HepG2 (cell line): ENCODE measurements around the gene TBX3. TPM values are rescaled to one million over a fixed set of nuclear protein-coding genes. Genes with fewer than 3 reads are reported as not detected.

Experiments
- BHLHE40 ChIP-seq: IDR thresholded peaks from 2 replicates; pipeline ENCODE4 v1.6.1; 2011; ENCODE audit warnings: low read length, improper control_type of control experiment
- EP300 ChIP-seq, 3 experiments: sonication (generic) in 1 of 3; formaldehyde crosslinking in 1 of 3; IDR thresholded peaks; 2 replicates each; pipeline versions ENCODE4 v1.5.1 to v1.6.1; 2011 to 2020; ENCODE audit warnings: low read depth in 2 of 3, low read length in 2 of 3, borderline replicate concordance in 1 of 3, improper control_type of control experiment in 1 of 3, mild to moderate bottlenecking in 1 of 3, missing genetic modification reagents in 1 of 3, moderate library complexity in 1 of 3
- ERF ChIP-seq: IDR thresholded peaks from 2 replicates; pipeline ENCODE4 v1.6.1; 2018; ENCODE audit warnings: missing biosample characterization, missing genetic modification reagents
- GATA4 ChIP-seq: sonication (generic); IDR thresholded peaks from 2 replicates; pipeline ENCODE4 v1.6.1; 2016; ENCODE audit warnings: antibody characterized with exemption, low read depth, borderline replicate concordance
- GATAD2A ChIP-seq: IDR thresholded peaks from 2 replicates; pipeline ENCODE4 v1.6.1; 2016
- HDAC1 ChIP-seq: sonication (generic); formaldehyde crosslinking; IDR thresholded peaks from 2 replicates; pipeline ENCODE4 v1.5.1; 2020; ENCODE audit warnings: mild to moderate bottlenecking, missing genetic modification reagents
- HES4 ChIP-seq: sonication (generic); formaldehyde crosslinking; IDR thresholded peaks from 2 replicates; pipeline ENCODE4 v1.9.0; 2021; ENCODE audit warnings: mild to moderate bottlenecking, missing genetic modification reagents, borderline replicate concordance
- HNF1A ChIP-seq, 2 experiments: sonication (generic) in 1 of 2; formaldehyde crosslinking in 1 of 2; IDR thresholded peaks; 2 replicates each; pipeline versions ENCODE4 v1.4.0 to v1.6.1; 2016 to 2020; ENCODE audit warnings: borderline replicate concordance in 1 of 2, low read depth in 1 of 2, mild to moderate bottlenecking in 1 of 2, missing genetic modification reagents in 1 of 2
- JUNB ChIP-seq: sonication (generic); formaldehyde crosslinking; IDR thresholded peaks from 2 replicates; pipeline ENCODE4 v1.8.0; 2022; ENCODE audit warnings: missing genetic modification reagents, mild to moderate bottlenecking, borderline replicate concordance
- KDM3A ChIP-seq: IDR thresholded peaks from 2 replicates; pipeline ENCODE4 v1.6.1; 2018; ENCODE audit warnings: low read depth, missing compliant biosample characterization
- NR2F6 ChIP-seq, 2 experiments: IDR thresholded peaks; 2 replicates each; pipeline ENCODE4 v1.6.1; 2016; ENCODE audit warnings: antibody characterized with exemption in 1 of 2, mild to moderate bottlenecking in 1 of 2
- NR3C1 ChIP-seq: sonication (generic); formaldehyde crosslinking; IDR thresholded peaks from 2 replicates; pipeline ENCODE4 v1.4.0; 2020; ENCODE audit warnings: missing genetic modification reagents
- POGK ChIP-seq: sonication (generic); formaldehyde crosslinking; conservative IDR thresholded peaks from 2 replicates; pipeline ENCODE4 v1.8.0; 2022; ENCODE audit warnings: mild to moderate bottlenecking, moderate library complexity, missing genetic modification reagents
- POLR2G ChIP-seq: fragments of 200-400 bp; formaldehyde crosslinking; IDR thresholded peaks from 2 replicates; pipeline ENCODE4 v1.6.1; 2018; ENCODE audit warnings: mild to moderate bottlenecking, low read depth, low read length, moderate library complexity
- RNF219 ChIP-seq: sonication (generic); formaldehyde crosslinking; IDR thresholded peaks from 2 replicates; pipeline ENCODE4 v1.5.0; 2020; ENCODE audit warnings: mild to moderate bottlenecking, missing genetic modification reagents
- SAFB2 ChIP-seq: sonication (generic); formaldehyde crosslinking; IDR thresholded peaks from 2 replicates; pipeline ENCODE4 v1.5.1; 2020; ENCODE audit warnings: missing genetic modification reagents, low read depth, mild to moderate bottlenecking, borderline replicate concordance
- polyA plus RNA-seq, 8 experiments: library from polyadenylated mRNA; depleted of rRNA in 3 of 8; stranded (reverse) in 7 of 8; unstranded in 1 of 8; fragments of >200 nt; fragmentation: Illumina TruSeq in 4 of 8; extraction: Trizol in 4 of 8; gene quantifications; 2 replicates each; pipeline versions ENCODE4 v1.2.1 to v1.2.3, GENCODE V29; 2011 to 2016; ENCODE audit warnings: low read depth in 4 of 8, missing spikeins in 1 of 8, mixed read lengths in 1 of 8; ENCODE audit not compliant: insufficient read depth in 1 of 8
- total RNA-seq, 5 experiments: library from RNA; depleted of rRNA; stranded (reverse); fragments of >200 nt; fragmentation: Illumina TruSeq; extraction: Trizol; gene quantifications; 2 replicates each; pipeline ENCODE4 v1.2.3, GENCODE V29; 2016; ENCODE audit warnings: low read depth in 1 of 5

The TBX3 gene
- total and polyA plus RNA-seq, 2 of the 13 experiments (the other 11 are each of a cell fraction or from before 2014, with no cell fraction given) = 27.1 to 42.4 TPM

GRCh38 chr12:114658002-114658441 is 26.0 kb downstream of the TBX3 start (continued):
- peak; percentile 88 for TF ChIP-seq NR2F6 (IDR thresholded peaks at IDR 0.05)
- peak; percentile 86 for TF ChIP-seq NR2F6 (CRISPR knock-in tag; IDR thresholded peaks at IDR 0.05)
- peak; percentile 86; the same call in 1 of the 2 replicates for TF ChIP-seq GATA4
- no peak for TF ChIP-seq NR3C1 (CRISPR knock-in tag)
- no peak for TF ChIP-seq RNF219 (CRISPR knock-in tag)
- no peak for TF ChIP-seq JUNB (CRISPR knock-in tag)
- no peak for TF ChIP-seq POGK
- no peak for TF ChIP-seq HES4 (CRISPR knock-in tag)
- no peak for TF ChIP-seq HNF1A (IDR thresholded peaks at IDR 0.05; ENCODE audit: low read depth)
- TF ChIP-seq HNF1A (CRISPR knock-in tag; IDR thresholded peaks at IDR 0.05; ENCODE audit: borderline replicate concordance) = peak; percentile 71; the same call in 1 of the 2 replicates
- no peak for TF ChIP-seq ERF (CRISPR knock-in tag)
- TF ChIP-seq KDM3A (CRISPR knock-in tag) = no peak
- TF ChIP-seq BHLHE40 = no peak
- TF ChIP-seq GATAD2A = peak; percentile 87
- TF ChIP-seq EP300 (IDR thresholded peaks at IDR 0.05; ENCODE audit: low read depth in 2 of 2, low read length in 2 of 2) = peak in 1 of 2 experiments; percentile 92; a peak in 2 of 4 replicates
- TF ChIP-seq EP300 (CRISPR knock-in tag; IDR thresholded peaks at IDR 0.05; ENCODE audit: borderline replicate concordance) = peak; percentile 85; the same call in 1 of the 2 replicates
- TF ChIP-seq POLR2G = no peak; the same call in 1 of the 2 replicates
- TF ChIP-seq SAFB2 (CRISPR knock-in tag) = no peak
- peak; percentile 44; the same call in 1 of the 2 replicates for TF ChIP-seq HDAC1 (CRISPR knock-in tag)
